ENCODE data around the gene KISS1. TPM values are rescaled to one million over a fixed set of nuclear protein-coding genes. Genes with fewer than 3 reads are reported as not detected.

The KISS1 gene
- total RNA-seq, 1 experiment from 2014 or later: 1.3 TPM

GRCh38 chr1:204142032-204142974 is 54.0 kb downstream of the KISS1 start:
- H3K4me2 ChIP-seq (ENCODE audit: low read length): no peak overlapping the region
- H3K36me3 ChIP-seq (ENCODE audit: control insufficient read depth in 1 of 2, insufficient read depth in 2 of 2, low read length in 2 of 2): peaks cover 0 to 7% of the 10 kb centered on the region in 2 experiments; a peak in 1 of 4 replicates
- no peak overlapping the region for H3K4me3 ChIP-seq (replicated peaks in 1 of 2; ENCODE audit: low read depth in 1 of 2, low read length in 2 of 2)
- no peaks in the 10 kb centered on the region for H4K20me1 ChIP-seq (ENCODE audit: insufficient read depth)
- H3K27me3 ChIP-seq (ENCODE audit: insufficient read depth, low read length): no peaks in the 10 kb centered on the region
- no peaks in the 10 kb centered on the region for H3K9me2 ChIP-seq (ENCODE audit: insufficient read depth)
- no peak for TF ChIP-seq YY1 (IDR thresholded peaks at IDR 0.05; ENCODE audit: extremely low read depth, insufficient replicate concordance, low read depth, low read length)
- TF ChIP-seq REST (IDR thresholded peaks at IDR 0.05; ENCODE audit: low read depth): no peak
- no peak overlapping the region for H3K27ac ChIP-seq (ENCODE audit: low read depth, low read length)
- ChIA-PET RAD21 (ENCODE audit: low non-redundant PET in 1 of 2, low total read pairs in 2 of 2, uncharacterized antibody in 2 of 2, unreplicated experiment in 2 of 2) (no interaction called here), CTCF (interaction anchor here (2.5 kb wide), 1 partner anchor 14 kb away, joined by 8 read pairs; no protein-coding TSS in a partner anchor), POLR2A (no interaction called here)
- H3K9me3 ChIP-seq (ENCODE audit: control insufficient read depth in 1 of 2, insufficient read depth in 1 of 2, low read depth in 1 of 2, low read length in 2 of 2): no peaks in the 10 kb centered on the region
- ATAC-seq (peak; percentile 54; the same call in 1 of the 2 replicates), DNase-seq (ENCODE audit: low read depth, low spot score) (no peak)
- H3K4me1 ChIP-seq (ENCODE audit: control insufficient read depth in 1 of 2, insufficient read depth in 2 of 2, low read length in 2 of 2): no peaks in the 10 kb centered on the region
- intact Hi-C loops (cut with micrococcal nuclease): no loop called here
- no peaks in the 10 kb centered on the region for H3K79me2 ChIP-seq (ENCODE audit: insufficient read depth, low read length)
- no TSS peak for BruUV-seq (replicated peaks)
- H2AFZ ChIP-seq (ENCODE audit: low read depth, low read length, poor library complexity, severe bottlenecking): no peak overlapping the region
- H3K9ac ChIP-seq (ENCODE audit: low read length): no peak overlapping the region

GRCh38 chr1:204141131-204141530 is 55.2 kb downstream of the KISS1 start:
- H3K27ac ChIP-seq (ENCODE audit: low read depth, low read length): no peak overlapping the region
- no peaks in the 10 kb centered on the region for H3K27me3 ChIP-seq (ENCODE audit: insufficient read depth, low read length)
- H3K9ac ChIP-seq (ENCODE audit: low read length): no peak overlapping the region
- ATAC-seq (no peak), DNase-seq (ENCODE audit: low read depth, low spot score) (no peak)
- H2AFZ ChIP-seq (ENCODE audit: low read depth, low read length, poor library complexity, severe bottlenecking): no peak overlapping the region
- H3K4me3 ChIP-seq (replicated peaks in 1 of 2; ENCODE audit: low read depth in 1 of 2, low read length in 2 of 2): no peak overlapping the region
- no peaks in the 10 kb centered on the region for H3K9me2 ChIP-seq (ENCODE audit: insufficient read depth)
- ChIA-PET RAD21 (ENCODE audit: low non-redundant PET in 1 of 2, low total read pairs in 2 of 2, uncharacterized antibody in 2 of 2, unreplicated experiment in 2 of 2) (no interaction called here), POLR2A (no interaction called here), CTCF (interaction anchor here (1.0 to 2.5 kb wide), 2 partner anchors 12 to 13 kb away, joined by 4 to 8 read pairs; no protein-coding TSS in a partner anchor)
- H3K4me2 ChIP-seq (ENCODE audit: low read length): no peak overlapping the region
- BruUV-seq (replicated peaks): no TSS peak
- H3K36me3 ChIP-seq (ENCODE audit: control insufficient read depth in 1 of 2, insufficient read depth in 2 of 2, low read length in 2 of 2): peaks cover 0 to 7% of the 10 kb centered on the region in 2 experiments; a peak in 1 of 4 replicates
- no peaks in the 10 kb centered on the region for H3K4me1 ChIP-seq (ENCODE audit: control insufficient read depth in 1 of 2, insufficient read depth in 2 of 2, low read length in 2 of 2)
- intact Hi-C loops (cut with micrococcal nuclease): no loop called here
- no peaks in the 10 kb centered on the region for H4K20me1 ChIP-seq (ENCODE audit: insufficient read depth)
- H3K9me3 ChIP-seq (ENCODE audit: control insufficient read depth in 1 of 2, insufficient read depth in 1 of 2, low read depth in 1 of 2, low read length in 2 of 2): no peaks in the 10 kb centered on the region
- H3K79me2 ChIP-seq (ENCODE audit: insufficient read depth, low read length): no peaks in the 10 kb centered on the region
- no peak for TF ChIP-seq ATF3 (IDR thresholded peaks at IDR 0.05)
- TF ChIP-seq SIN3A (IDR thresholded peaks at IDR 0.05; ENCODE audit: low read depth): no peak
- TF ChIP-seq ZNF274 (IDR thresholded peaks at IDR 0.05; ENCODE audit: low read depth, low read length): no peak
- no peak for TF ChIP-seq JUND (IDR thresholded peaks at IDR 0.05)
- TF ChIP-seq EGR1 (IDR thresholded peaks at IDR 0.05; ENCODE audit: low read depth): no peak
- no peak for TF ChIP-seq CBX3 (IDR thresholded peaks at IDR 0.05; ENCODE audit: low read depth)
- TF ChIP-seq ZBTB33 (IDR thresholded peaks at IDR 0.05; ENCODE audit: extremely low read depth, insufficient replicate concordance, low read length): no peak
- no peak for TF ChIP-seq EZH2 (IDR thresholded peaks at IDR 0.05)
- no peak for TF ChIP-seq EZH2phosphoT487 (IDR thresholded peaks at IDR 0.05; ENCODE audit: borderline replicate concordance)
- TF ChIP-seq POLR2AphosphoS5 (IDR thresholded peaks at IDR 0.05; ENCODE audit: low read depth, low read length): no peak
- TF ChIP-seq MAX (IDR thresholded peaks at IDR 0.05): no peak
